Adipocyte (in vitro differentiated cells): ENCODE data around the gene MAPK8.

ENCODE experiments used
- DNase-seq: peaks from one replicate; pipeline ENCODE4 v3.0.0-alpha.2; 2015; ENCODE audit warnings: low read depth
- H3K27me3 ChIP-seq: replicated peaks from 2 replicates; pipeline ENCODE4 v1.7.0; 2013; ENCODE audit warnings: mild to moderate bottlenecking, low read length, moderate library complexity; ENCODE audit not compliant: control insufficient read depth, insufficient read depth
- H3K36me3 ChIP-seq: 2 replicates; pipeline ENCODE4 v1.7.0; 2013; ENCODE audit warnings: low read length, mild to moderate bottlenecking, moderate library complexity; ENCODE audit not compliant: control insufficient read depth, insufficient read depth, severe bottlenecking
- H3K4me1 ChIP-seq: 2 replicates; pipeline ENCODE4 v1.7.0; 2013; ENCODE audit warnings: mild to moderate bottlenecking, low read length, moderate library complexity; ENCODE audit not compliant: control insufficient read depth, insufficient read depth
- H3K4me3 ChIP-seq: 2 replicates; pipeline ENCODE4 v1.7.0; 2013; ENCODE audit warnings: mild to moderate bottlenecking, low read length, moderate library complexity
- H3K9ac ChIP-seq: 2 replicates; pipeline ENCODE4 v1.7.0; 2013; ENCODE audit warnings: mild to moderate bottlenecking, low read length, moderate library complexity
- H3K9me3 ChIP-seq: 2 replicates; pipeline ENCODE4 v1.7.0; 2013; ENCODE audit warnings: mild to moderate bottlenecking, low read length, moderate library complexity; ENCODE audit not compliant: control insufficient read depth

The MAPK8 gene

DNA sequence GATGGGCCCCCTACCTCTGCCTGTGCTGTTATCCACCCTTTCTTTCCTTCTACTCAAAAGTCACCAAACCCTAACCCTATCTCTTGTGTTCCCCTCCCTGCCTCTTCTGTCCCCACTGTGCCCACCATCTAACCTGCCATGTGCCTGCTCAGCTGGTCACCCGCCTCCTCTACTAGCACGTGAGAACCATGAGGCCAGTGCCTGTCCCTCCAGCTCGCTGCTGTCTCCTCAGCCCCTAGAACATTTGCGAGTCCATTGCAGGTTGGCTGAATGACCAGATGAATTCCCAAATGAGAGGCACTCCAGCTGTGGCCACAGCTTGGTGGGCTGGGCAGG, 169.4 kb downstream of the MAPK8 start:
- Histone ChIP-seq H3K27me3 (no peaks in the 10 kb centered on the region), H3K4me3 (no peak overlapping the region), H3K9me3 (no peaks in the 10 kb centered on the region), H3K36me3 (no peaks in the 10 kb centered on the region), H3K9ac (no peak overlapping the region), H3K4me1 (no peaks in the 10 kb centered on the region)
- no peak for DNase-seq

DNA sequence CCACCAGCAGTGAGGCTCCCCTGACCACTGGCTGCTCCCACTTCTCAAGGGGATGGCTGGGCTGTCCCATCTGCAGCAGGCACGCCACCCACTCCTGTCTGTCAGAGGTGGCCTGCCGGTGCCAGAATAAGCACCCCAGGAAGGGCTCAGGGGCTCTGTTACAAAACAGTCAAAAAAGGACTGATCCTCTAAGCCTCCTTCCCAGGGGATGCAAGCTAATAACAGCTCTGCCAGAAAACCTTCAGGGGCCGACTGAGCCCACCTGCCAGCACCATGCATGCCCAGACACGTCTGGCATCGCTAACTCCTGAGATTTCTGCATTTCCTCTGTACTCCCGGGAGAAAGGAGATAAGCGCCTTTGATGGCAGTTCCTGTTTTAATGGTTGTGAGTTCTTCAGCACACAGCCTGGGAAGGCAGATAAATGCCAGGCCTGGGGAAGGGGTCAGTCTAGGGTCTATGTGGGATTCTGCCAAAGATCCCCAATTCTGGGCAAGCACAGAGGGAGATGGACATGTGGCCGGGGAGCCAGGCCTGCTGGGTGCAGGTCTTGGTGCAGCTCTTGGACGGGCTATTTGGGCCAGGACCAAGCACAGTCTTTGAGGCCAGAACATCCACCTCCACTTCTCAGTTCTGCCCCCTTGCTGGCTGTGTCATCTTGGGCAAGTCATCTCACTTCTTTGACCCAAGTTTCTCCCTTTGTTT, 170.0 kb downstream of the MAPK8 start:
- no peak for DNase-seq
- no peaks in the 10 kb centered on the region for H3K36me3 ChIP-seq
- no peaks in the 10 kb centered on the region for H3K9me3 ChIP-seq
- no peaks in the 10 kb centered on the region for H3K27me3 ChIP-seq
- no peaks in the 10 kb centered on the region for H3K4me1 ChIP-seq
- H3K4me3 ChIP-seq, result no peak overlapping the region
- H3K9ac ChIP-seq, result no peak overlapping the region

DNA sequence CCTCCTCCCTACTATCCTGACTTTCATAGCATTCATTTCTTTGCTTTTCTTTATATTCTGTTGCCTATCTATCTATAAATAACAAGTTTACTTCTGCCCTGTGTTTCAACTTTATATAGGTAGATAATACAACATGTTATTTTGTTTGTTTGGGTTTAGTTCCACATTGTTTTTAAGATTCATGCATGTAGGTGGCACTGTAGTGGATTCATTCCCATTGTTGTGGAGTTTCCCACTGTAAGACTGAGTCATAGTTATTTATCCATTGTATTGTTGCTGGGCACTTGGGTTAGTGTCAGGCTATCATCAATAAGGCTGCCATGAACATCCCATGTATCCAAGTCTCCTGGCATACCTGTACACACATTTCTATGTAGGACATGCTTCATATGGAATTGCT, 170.7 kb downstream of the MAPK8 start:
- no peak overlapping the region for H3K9ac ChIP-seq
- no peaks in the 10 kb centered on the region for H3K36me3 ChIP-seq
- H3K4me1 ChIP-seq, result no peaks in the 10 kb centered on the region
- H3K27me3 ChIP-seq, result no peaks in the 10 kb centered on the region
- no peaks in the 10 kb centered on the region for H3K9me3 ChIP-seq
- no peak overlapping the region for H3K4me3 ChIP-seq
- DNase-seq, result no peak

DNA sequence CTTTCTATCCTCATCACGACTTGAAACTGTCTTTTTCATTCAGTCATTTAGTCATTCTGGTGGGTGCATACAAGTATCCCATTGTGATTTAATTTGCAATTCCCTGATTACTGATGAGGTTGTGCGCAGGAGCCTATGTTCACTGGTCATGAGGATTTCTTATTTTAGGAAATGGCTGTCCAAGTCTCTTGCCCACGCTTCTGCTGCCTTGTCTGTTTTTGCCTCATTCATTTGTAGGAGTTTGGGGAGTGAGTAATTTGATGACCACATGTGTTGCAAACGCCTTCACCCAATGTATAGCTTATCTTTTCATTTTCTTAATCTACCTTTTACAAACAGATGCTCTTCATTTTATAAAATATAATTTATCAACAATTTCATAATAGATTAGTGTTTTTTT, 171.1 kb downstream of the MAPK8 start:
- H3K4me1 ChIP-seq, result no peaks in the 10 kb centered on the region
- H3K27me3 ChIP-seq, result no peaks in the 10 kb centered on the region
- H3K36me3 ChIP-seq, result no peaks in the 10 kb centered on the region
- no peak for DNase-seq
- no peak overlapping the region for H3K4me3 ChIP-seq
- H3K9me3 ChIP-seq, result no peaks in the 10 kb centered on the region
- no peak overlapping the region for H3K9ac ChIP-seq

DNA sequence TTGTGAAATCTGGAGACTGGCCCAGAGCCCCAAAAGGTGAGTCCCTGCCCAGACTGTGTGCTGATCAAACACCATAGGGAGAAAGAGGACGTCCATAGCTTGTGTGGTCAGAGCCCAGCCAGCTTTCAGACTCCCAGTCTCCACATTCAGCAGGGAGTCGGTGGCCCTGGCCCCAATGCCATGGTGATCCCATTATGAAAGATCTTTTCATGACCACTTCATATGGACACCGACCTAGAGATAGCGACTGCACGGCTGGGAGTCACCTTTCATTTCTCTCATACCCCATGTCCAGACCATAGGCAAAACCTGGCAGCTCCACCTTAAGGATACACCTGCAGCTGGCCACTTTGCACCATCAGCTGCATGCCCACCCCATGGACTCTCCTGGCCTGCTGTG, 172.0 kb downstream of the MAPK8 start:
- H3K9me3 ChIP-seq, result no peaks in the 10 kb centered on the region
- no peaks in the 10 kb centered on the region for H3K27me3 ChIP-seq
- no peak overlapping the region for H3K4me3 ChIP-seq
- no peak for DNase-seq
- H3K9ac ChIP-seq, result no peak overlapping the region
- H3K4me1 ChIP-seq, result no peaks in the 10 kb centered on the region
- H3K36me3 ChIP-seq, result no peaks in the 10 kb centered on the region

DNA sequence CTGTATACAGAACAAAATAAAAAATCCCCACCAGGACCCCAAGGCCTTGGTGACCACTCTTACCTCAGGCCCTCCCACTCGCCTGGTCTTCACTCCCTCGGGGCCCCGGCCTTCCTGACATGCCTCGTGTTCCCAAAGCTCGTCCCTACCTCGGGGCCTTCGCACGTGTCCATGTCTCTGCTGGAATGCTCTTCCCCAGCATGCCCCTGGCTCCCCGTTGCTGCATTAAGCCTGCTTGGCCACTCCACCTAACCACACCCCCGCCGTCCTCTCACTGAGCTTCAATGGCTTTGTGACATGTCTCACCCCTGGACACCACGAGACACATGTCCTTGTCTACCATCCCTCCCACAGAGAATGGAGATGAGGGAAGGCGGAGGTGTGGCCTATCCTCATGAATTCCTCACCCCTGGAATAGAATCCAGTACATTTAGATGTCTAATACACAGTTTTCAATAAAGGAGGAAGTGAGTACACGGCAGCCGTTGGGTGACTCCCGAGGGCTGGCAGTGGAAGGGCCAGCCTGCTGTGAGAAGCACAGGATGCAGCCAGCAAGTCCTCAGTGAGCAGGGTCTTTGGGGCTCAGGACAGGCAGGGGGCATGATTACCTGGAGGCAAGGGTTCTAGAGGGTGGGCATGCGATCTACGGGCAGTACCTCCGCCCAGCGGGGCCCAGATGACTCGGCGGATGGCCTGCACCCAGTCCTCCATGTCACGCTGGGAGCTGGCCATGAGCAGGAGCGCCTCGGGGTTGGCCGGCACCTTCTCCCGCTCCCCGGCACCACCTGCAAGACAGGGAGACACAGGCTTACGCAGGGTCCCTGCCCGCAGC, 172.7 kb downstream of the MAPK8 start:
- Histone ChIP-seq H3K4me3 (no peak overlapping the region), H3K27me3 (no peaks in the 10 kb centered on the region), H3K36me3 (no peaks in the 10 kb centered on the region), H3K9ac (no peak overlapping the region), H3K9me3 (no peaks in the 10 kb centered on the region), H3K4me1 (no peaks in the 10 kb centered on the region)
- DNase-seq, result no peak

DNA sequence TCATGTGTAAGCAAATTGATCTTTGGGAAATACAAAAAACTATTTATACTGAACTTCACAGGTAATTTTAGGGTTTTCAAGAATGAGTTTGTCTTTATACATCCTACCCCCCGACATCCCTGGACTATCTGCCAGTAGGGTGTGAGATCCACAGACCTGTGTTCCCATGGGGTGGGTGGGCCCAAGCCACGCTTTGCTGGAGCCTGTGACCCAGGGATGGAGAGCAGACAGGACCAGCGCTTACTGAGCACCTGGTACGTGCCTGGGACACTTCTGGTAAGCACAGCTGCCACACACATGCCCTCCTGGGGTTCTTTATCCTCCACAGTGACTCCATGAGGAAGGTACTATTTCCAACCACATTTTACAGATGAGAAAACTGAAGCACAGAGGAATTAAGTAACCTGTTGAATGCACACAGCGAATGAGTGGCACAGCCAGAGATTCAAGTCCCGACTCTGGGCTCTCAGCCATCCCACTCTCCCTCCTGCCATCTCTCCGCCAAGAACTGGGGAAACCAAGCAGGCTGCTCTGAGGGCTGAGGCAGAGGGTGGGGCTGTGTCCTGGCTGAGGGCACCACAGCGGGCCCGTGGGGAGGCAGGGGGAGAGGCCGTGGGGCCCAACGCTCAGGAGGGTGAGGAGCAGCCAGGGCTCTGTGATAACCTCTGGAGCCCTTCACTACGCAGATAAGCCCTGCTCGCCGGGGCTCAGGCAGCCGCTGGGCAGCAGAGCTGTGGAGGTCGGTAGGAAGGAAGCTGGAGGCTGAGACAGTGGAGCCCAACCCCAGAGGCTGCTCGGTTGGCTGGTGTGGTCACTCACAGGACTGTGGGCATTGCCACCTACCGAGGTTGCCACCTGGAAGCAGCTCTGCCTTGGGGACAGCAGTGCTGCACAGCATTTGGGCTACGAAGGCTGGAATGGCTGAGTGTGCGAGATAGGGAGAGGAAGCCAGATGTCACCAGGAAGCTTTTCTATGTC, 174.2 kb downstream of the MAPK8 start:
- no peak for DNase-seq
- Histone ChIP-seq H3K9ac (no peak overlapping the region), H3K36me3 (no peaks in the 10 kb centered on the region), H3K4me1 (no peaks in the 10 kb centered on the region), H3K27me3 (no peaks in the 10 kb centered on the region), H3K9me3 (no peaks in the 10 kb centered on the region), H3K4me3 (no peak overlapping the region)

DNA sequence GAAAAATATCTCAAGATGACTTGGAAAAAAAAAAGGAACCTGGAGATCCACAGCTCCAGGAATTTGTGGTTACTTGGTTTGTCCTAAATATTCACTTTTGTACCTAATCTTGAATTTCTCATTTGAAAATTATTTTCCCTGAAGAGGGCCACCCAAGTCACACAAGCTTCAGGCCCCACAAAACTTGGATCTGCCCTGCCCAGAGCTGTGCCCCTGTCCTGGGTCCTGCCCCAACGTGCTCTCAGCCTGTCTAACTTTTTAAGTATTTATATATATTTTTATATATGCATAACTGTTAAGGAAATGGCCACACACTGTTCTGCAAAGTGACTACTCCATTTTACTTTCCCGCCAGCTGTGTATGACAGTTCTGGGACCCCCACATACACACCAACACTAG, 174.9 kb downstream of the MAPK8 start:
- no peak overlapping the region for H3K9ac ChIP-seq
- H3K4me1 ChIP-seq, result no peaks in the 10 kb centered on the region
- H3K27me3 ChIP-seq, result no peaks in the 10 kb centered on the region
- H3K9me3 ChIP-seq, result no peaks in the 10 kb centered on the region
- H3K4me3 ChIP-seq, result no peak overlapping the region
- no peak for DNase-seq
- H3K36me3 ChIP-seq, result no peaks in the 10 kb centered on the region

DNA sequence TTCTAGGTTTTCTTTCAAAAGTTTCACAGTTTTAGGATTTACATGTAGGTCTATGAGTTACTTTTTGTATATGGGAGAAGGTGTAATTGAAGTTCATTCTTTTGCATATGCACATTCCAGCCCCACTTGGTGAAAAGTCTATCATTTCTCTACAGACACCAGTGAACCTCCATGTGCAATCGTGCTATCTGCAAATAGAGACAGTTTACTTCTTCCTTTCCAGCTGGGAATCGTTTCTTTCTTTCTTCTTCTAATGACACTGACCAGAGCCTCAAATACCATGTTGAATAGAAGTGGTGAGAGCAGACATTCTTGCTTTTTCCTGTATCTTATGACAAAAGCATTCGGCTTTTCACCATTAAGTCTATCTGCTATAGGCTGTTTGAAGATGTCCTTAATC, 175.7 kb downstream of the MAPK8 start:
- H3K4me1 ChIP-seq, result no peaks in the 10 kb centered on the region
- no peaks in the 10 kb centered on the region for H3K9me3 ChIP-seq
- no peak for DNase-seq
- H3K4me3 ChIP-seq, result no peak overlapping the region
- H3K27me3 ChIP-seq, result no peaks in the 10 kb centered on the region
- no peaks in the 10 kb centered on the region for H3K36me3 ChIP-seq
- H3K9ac ChIP-seq, result no peak overlapping the region

DNA sequence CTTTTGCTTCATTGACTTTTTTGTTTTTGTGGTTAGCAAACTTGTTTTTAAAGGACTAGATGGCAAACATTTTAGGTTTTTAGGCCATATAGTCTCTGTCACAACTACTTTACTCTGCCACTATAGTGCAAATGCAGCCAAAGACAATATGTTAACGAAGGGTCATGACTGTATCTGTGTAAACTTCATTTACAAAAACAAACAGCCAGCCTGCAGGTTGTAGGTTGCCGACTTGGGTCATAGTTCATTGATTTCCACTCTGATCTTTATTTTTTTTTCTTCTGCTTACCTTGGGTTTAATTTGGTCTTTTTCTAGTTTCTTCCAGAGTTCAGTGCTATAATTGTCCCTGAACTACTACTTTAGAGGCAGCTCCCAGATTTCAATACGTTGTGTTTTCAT, 178.4 kb downstream of the MAPK8 start:
- Histone ChIP-seq H3K9ac (no peak overlapping the region), H3K36me3 (no peaks in the 10 kb centered on the region), H3K9me3 (no peaks in the 10 kb centered on the region), H3K4me3 (no peak overlapping the region), H3K27me3 (no peaks in the 10 kb centered on the region), H3K4me1 (no peaks in the 10 kb centered on the region)
- no peak for DNase-seq

DNA sequence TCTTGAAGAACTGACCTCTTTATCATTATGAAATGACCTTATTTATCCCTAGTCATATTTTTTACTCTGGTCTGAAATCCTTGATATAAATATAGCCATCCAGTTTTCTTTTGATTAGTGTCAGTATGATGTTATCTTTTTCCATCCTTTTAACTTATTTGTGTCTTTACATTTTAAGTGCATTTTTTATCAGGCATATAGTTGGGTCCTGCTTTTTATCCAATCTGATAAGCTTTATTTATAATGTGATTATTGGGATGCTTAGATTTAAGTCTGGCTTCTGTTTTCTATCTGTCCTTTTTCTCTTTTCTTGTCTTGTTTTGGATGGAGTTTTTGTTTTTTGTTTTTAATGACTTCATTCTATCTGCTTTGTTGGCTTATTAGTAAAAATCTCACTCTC, 179.2 kb downstream of the MAPK8 start:
- Histone ChIP-seq H3K4me3 (no peak overlapping the region), H3K4me1 (no peaks in the 10 kb centered on the region), H3K36me3 (no peaks in the 10 kb centered on the region), H3K9ac (no peak overlapping the region), H3K27me3 (no peaks in the 10 kb centered on the region), H3K9me3 (no peaks in the 10 kb centered on the region)
- no peak for DNase-seq
